Measurements from ENCODE around the gene RELT. TPM values are rescaled to one million over a fixed set of nuclear protein-coding genes. Genes with fewer than 3 reads are reported as not detected.

The RELT gene
- total and polyA plus RNA-seq, 2 donors (not counting 1 experiment from before 2014, with no cell fraction given): 71.6 to 92.4 TPM

DNA sequence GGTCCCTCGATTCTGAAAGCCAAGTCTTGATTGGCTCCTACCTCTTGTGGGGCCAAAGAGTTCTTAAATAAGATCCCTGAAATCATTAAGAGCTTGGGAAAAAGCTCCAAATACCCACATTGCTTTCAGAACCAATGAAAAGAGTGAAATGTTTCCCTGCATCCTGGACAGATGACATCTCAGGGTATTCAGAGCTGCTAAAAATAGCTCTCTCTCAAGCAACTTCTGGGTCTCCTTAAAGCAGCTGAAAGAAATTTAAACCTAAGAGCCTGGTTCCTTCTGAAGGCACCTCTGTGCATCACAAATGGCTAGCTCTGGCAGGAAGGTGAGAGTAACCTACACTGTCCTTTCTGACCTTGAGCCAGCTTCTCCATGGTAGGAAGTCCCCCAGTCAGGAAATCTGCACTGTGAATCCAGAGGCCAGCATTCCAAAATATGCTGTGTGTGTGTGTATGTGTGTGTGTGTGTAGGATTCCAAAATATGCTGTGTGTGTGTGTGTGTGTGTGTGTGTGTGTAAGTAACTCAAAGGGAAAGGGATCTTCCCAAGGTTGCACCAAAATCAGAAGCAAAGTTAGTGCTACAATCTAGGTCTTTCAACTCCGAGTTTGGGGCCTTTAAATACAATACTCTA, 50.1 kb downstream of the RELT start:
- H3K9me3 ChIP-seq (ENCODE audit: control extremely low read depth in 1 of 3, control insufficient read depth in 2 of 3, insufficient read depth in 1 of 3, low read length in 2 of 3): no peaks in the 10 kb centered on the region
- intact Hi-C loops (cut with micrococcal nuclease): no loop called here
- H3K4me2 ChIP-seq (replicated peaks; ENCODE audit: low read depth, low read length, poor library complexity, severe bottlenecking): no peak overlapping the region
- ATAC-seq (ENCODE audit: low read depth): no peak
- no CpG with 5 or more reads among the region's 2 CpGs for WGBS (ENCODE audit: insufficient coverage)
- Mint-ChIP-seq H3K9me3 (ENCODE audit: insufficient read depth) (no peaks in the 10 kb centered on the region), H3K4me1 (peaks cover 11% of the 10 kb centered on the region), H3K27ac (no peak overlapping the region), H3K4me3 (no peak overlapping the region), H3K27me3 (no peaks in the 10 kb centered on the region)
- POLR2A ChIA-PET: no interaction called here
- no peak overlapping the region for H3K27ac ChIP-seq (ENCODE audit: low read length in 2 of 2)
- H4K20me1 ChIP-seq (ENCODE audit: control insufficient read depth, insufficient read depth, low read length, poor library complexity, severe bottlenecking): peaks cover 5% of the 10 kb centered on the region
- H3K4me1 ChIP-seq (ENCODE audit: control insufficient read depth in 2 of 2, insufficient read depth in 2 of 2, low read length in 2 of 2): no peaks in the 10 kb centered on the region
- CTCF ChIA-PET: interaction anchor here (1.2 kb wide), 1 partner anchor 16 kb away, joined by 4 read pairs; no protein-coding TSS in a partner anchor
- H3K27me3 ChIP-seq (replicated peaks in 1 of 4; ENCODE audit: control extremely low read depth in 1 of 4, control insufficient read depth in 3 of 4, insufficient read depth in 4 of 4, low read length in 3 of 4): no peaks in the 10 kb centered on the region
- no peak overlapping the region for H2AFZ ChIP-seq (ENCODE audit: insufficient read depth, low read depth, low read length, poor library complexity, severe bottlenecking)
- no peak overlapping the region for H3K9ac ChIP-seq (ENCODE audit: low read length)
- peaks cover 0 to 2% of the 10 kb centered on the region in 2 experiments for H3K36me3 ChIP-seq (replicated peaks in 1 of 2; ENCODE audit: control extremely low read depth in 1 of 2, control insufficient read depth in 1 of 2, extremely low read depth in 1 of 2, insufficient read depth in 2 of 2, low read length in 1 of 2)
- no peak overlapping the region for H3K4me3 ChIP-seq (ENCODE audit: control extremely low read depth in 1 of 5, extremely low read depth in 1 of 5, insufficient read depth in 1 of 5, low read depth in 2 of 5, low read length in 4 of 5)
- no peak for DNase-seq
- no peaks in the 10 kb centered on the region for H3K79me2 ChIP-seq (ENCODE audit: control insufficient read depth, insufficient read depth, low read length)
- TF ChIP-seq EZH2 (IDR thresholded peaks at IDR 0.05; ENCODE audit: borderline replicate concordance, insufficient read depth, low read depth, low read length, poor library complexity, severe bottlenecking): no peak
- TF ChIP-seq, protein P1, sequence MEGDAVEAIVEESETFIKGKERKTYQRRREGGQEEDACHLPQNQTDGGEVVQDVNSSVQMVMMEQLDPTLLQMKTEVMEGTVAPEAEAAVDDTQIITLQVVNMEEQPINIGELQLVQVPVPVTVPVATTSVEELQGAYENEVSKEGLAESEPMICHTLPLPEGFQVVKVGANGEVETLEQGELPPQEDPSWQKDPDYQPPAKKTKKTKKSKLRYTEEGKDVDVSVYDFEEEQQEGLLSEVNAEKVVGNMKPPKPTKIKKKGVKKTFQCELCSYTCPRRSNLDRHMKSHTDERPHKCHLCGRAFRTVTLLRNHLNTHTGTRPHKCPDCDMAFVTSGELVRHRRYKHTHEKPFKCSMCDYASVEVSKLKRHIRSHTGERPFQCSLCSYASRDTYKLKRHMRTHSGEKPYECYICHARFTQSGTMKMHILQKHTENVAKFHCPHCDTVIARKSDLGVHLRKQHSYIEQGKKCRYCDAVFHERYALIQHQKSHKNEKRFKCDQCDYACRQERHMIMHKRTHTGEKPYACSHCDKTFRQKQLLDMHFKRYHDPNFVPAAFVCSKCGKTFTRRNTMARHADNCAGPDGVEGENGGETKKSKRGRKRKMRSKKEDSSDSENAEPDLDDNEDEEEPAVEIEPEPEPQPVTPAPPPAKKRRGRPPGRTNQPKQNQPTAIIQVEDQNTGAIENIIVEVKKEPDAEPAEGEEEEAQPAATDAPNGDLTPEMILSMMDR (IDR thresholded peaks at IDR 0.05): no peak

DNA sequence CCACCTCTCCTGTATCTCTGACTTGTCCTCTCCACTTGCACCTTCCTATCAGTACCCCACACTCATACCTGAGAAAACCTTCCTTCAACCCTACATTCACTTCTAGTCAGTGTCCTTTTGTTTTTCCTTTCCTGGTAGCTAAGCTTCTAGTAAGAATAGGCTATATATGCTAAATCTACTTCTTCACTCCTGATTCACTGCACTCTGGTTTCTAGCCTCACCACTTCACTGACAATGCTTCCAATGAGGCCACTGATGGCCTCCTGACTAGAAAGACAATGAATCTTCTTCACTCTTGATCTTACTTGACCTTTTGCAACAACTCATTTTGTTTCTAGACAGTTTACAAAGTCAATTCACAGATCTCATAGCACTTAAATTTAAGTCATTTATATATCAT, 52.0 kb downstream of the RELT start:
- Histone ChIP-seq H3K79me2 (ENCODE audit: control insufficient read depth, insufficient read depth, low read length) (no peaks in the 10 kb centered on the region), H3K27me3 (replicated peaks in 1 of 4; ENCODE audit: control extremely low read depth in 1 of 4, control insufficient read depth in 3 of 4, insufficient read depth in 4 of 4, low read length in 3 of 4) (no peaks in the 10 kb centered on the region), H3K9ac (ENCODE audit: low read length) (no peak overlapping the region), H4K20me1 (ENCODE audit: control insufficient read depth, insufficient read depth, low read length, poor library complexity, severe bottlenecking) (peaks cover 5% of the 10 kb centered on the region), H3K4me2 (replicated peaks; ENCODE audit: low read depth, low read length, poor library complexity, severe bottlenecking) (no peak overlapping the region), H2AFZ (ENCODE audit: insufficient read depth, low read depth, low read length, poor library complexity, severe bottlenecking) (no peak overlapping the region), H3K9me3 (ENCODE audit: control extremely low read depth in 1 of 3, control insufficient read depth in 2 of 3, insufficient read depth in 1 of 3, low read length in 2 of 3) (no peaks in the 10 kb centered on the region), H3K36me3 (replicated peaks in 1 of 2; ENCODE audit: control extremely low read depth in 1 of 2, control insufficient read depth in 1 of 2, extremely low read depth in 1 of 2, insufficient read depth in 2 of 2, low read length in 1 of 2) (peaks cover 0 to 2% of the 10 kb centered on the region in 2 experiments), H3K27ac (ENCODE audit: low read length in 2 of 2) (no peak overlapping the region), H3K4me3 (ENCODE audit: control extremely low read depth in 1 of 5, extremely low read depth in 1 of 5, insufficient read depth in 1 of 5, low read depth in 2 of 5, low read length in 4 of 5) (no peak overlapping the region), H3K4me1 (ENCODE audit: control insufficient read depth in 2 of 2, insufficient read depth in 2 of 2, low read length in 2 of 2) (no peaks in the 10 kb centered on the region)
- ATAC-seq (ENCODE audit: low read depth) (no peak), DNase-seq (no peak)
- peaks cover 11% of the 10 kb centered on the region for H3K4me1 Mint-ChIP-seq
- POLR2A ChIA-PET: no interaction called here
- H3K9me3 Mint-ChIP-seq (ENCODE audit: insufficient read depth): no peaks in the 10 kb centered on the region
- intact Hi-C loops (cut with micrococcal nuclease): no loop called here
- H3K27me3 Mint-ChIP-seq: no peaks in the 10 kb centered on the region
- TF ChIP-seq, protein P1 (IDR thresholded peaks at IDR 0.05): no peak
- TF ChIP-seq EZH2 (IDR thresholded peaks at IDR 0.05; ENCODE audit: borderline replicate concordance, insufficient read depth, low read depth, low read length, poor library complexity, severe bottlenecking): no peak
- CTCF ChIA-PET: interaction anchor here (0.6 kb wide), 1 partner anchor 366 kb away, joined by 3 read pairs; no protein-coding TSS in a partner anchor
- H3K4me3 Mint-ChIP-seq: no peak overlapping the region
- H3K27ac Mint-ChIP-seq: no peak overlapping the region
